Prostate gland (tissue), 2 donors: ENCODE measurements around the gene PASK.

Experiments used
- POLR2A ChIP-seq: fragments of 450-650 bp; IDR thresholded peaks from one replicate; pipeline ENCODE4 v1.6.1; 2016; ENCODE audit warnings: antibody characterized with exemption, mild to moderate bottlenecking
- POLR2AphosphoS5 ChIP-seq: sonication (generic); formaldehyde crosslinking; IDR thresholded peaks from one replicate; pipeline ENCODE4 v1.6.1; 2017; ENCODE audit warnings: antibody characterized with exemption
- TF ChIP-seq, protein P1 (sequence below), 4 experiments: fragments of 200-600 bp in 2 of 4; fragments of 450-650 bp in 2 of 4; sonication (generic) in 2 of 4; IDR thresholded peaks; 1 replicate in 3 of 4; 2 replicates in 1 of 4; pipeline ENCODE4 v1.5.1; 2016 to 2019; ENCODE audit warnings: antibody characterized with exemption in 4 of 4, mild to moderate bottlenecking in 2 of 4, moderate library complexity in 2 of 4

DNA sequence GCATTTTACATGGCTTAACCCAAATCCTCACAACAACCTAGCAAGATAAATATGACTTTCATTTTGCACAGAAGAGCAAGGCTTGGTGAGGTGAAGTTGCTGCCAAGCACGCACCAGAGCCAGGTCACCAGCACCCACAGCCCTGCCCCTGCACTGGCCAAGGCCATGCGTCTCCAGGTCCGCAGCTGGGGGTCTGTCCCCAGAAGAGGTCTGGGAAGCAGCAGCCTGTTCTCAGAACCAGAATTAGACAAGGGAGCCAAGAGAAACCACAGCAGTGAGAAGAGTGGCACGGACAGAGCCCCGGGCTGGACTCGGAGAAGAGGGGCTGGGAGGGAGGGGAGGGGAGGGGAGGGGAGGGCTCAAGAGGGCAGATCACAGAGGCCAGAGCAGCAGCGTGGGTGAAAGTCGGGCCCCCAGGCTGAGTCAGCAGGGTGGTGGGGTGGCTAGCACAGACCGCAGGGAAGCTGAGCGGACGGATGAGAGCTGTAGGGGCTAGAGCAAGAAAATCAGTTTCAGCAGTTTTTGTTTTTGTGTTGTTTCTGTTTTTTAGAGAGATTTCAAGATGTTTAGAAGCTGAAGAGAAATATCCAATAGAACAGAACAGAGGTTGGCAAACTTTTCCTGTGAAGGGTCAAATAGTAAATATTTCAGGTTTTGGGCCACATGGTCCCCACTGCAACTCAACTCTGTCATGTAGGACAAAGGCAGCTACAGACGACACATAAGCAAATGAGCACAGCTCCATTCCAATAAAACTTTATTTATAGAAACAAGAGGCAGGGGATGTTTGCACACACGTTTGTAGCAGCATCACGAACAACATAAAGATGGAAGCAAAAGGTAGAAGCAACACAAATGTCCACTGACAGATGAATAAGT lies 39.8 kb downstream of the PASK start:
- TF ChIP-seq, protein P1, sequence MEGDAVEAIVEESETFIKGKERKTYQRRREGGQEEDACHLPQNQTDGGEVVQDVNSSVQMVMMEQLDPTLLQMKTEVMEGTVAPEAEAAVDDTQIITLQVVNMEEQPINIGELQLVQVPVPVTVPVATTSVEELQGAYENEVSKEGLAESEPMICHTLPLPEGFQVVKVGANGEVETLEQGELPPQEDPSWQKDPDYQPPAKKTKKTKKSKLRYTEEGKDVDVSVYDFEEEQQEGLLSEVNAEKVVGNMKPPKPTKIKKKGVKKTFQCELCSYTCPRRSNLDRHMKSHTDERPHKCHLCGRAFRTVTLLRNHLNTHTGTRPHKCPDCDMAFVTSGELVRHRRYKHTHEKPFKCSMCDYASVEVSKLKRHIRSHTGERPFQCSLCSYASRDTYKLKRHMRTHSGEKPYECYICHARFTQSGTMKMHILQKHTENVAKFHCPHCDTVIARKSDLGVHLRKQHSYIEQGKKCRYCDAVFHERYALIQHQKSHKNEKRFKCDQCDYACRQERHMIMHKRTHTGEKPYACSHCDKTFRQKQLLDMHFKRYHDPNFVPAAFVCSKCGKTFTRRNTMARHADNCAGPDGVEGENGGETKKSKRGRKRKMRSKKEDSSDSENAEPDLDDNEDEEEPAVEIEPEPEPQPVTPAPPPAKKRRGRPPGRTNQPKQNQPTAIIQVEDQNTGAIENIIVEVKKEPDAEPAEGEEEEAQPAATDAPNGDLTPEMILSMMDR (IDR thresholded peaks at IDR 0.05) = no peak
- TF ChIP-seq POLR2AphosphoS5 (no peak), POLR2A (no peak)
